GM19324 (cell line): Measurements from ENCODE around the gene GREB1.

Experiments used
- ATAC-seq: cut with Tn5 transposase; IDR thresholded peaks from one replicate; pipeline ENCODE4 v1.9.1; 2021; ENCODE audit warnings: mild to moderate bottlenecking, moderate library complexity; ENCODE audit not compliant: unreplicated experiment, low FRiP score

GREB1 gene

GRCh38 chr2:11509657-11510360 lies 24.0 kb upstream of the GREB1 start:
- no peak for ATAC-seq

- ATAC-seq = no peak
These were observed 21.4 kb upstream of the GREB1 start for GRCh38 chr2:11512431-11512830.

GRCh38 chr2:11513319-11513718 lies 20.5 kb upstream of the GREB1 start:
- no peak for ATAC-seq

GRCh38 chr2:11514081-11514730 lies 19.6 kb upstream of the GREB1 start:
- ATAC-seq = no peak

GRCh38 chr2:11514904-11515303 lies 18.9 kb upstream of the GREB1 start:
- ATAC-seq = no peak

GRCh38 chr2:11515490-11515981 lies 18.3 kb upstream of the GREB1 start:
- no peak for ATAC-seq

DNA sequence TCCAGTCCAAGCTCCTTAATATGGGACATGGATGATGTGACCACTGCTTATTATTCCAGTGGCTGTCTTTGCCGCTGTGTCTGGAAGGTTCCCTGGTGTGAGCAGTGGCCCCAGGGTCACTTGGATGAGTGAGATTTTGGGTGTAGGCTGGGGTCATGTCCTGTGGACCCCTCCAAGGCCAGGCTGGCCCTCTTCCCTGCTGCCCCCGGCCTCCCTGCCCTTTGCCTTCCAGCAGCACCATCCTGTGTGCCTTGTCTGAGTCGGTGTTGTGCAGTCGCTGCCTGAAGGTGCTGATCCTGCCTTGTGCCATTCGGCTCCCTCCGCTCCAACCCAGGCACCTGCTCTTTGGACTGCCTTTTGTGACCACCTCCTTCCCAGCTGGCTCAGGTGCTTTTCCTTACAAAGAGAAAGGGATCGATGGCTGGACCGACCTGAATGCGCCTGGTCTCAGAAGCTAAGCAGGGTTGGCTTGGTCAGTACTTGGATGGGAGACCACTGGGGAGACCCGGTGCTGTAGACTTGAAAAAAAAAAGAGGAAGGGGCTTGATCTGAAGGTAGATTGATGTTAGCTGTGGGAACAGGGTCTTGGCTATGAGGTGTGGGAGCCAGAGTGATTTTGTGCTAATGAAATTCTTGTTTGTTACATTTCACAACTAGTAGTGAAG lies 16.7 kb upstream of the GREB1 start:
- ATAC-seq = no peak

DNA sequence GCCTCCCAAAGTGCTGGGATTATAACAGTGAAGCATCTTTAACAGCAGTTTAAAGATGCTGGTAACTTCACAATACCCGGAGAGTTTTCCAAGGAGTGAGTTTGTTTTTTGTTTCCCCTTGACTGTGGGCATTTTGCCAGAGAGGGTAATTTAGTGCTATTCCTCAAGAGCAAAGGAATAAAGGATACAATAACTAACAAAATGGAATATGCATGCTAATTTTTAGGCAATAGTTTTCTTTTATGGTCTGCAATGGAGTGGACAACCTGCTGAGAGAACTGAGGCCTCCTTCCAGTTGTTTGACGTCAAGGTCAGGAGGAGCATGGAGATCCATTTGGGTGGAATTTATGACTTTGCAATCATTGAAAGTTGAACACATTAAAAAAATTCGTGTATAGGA lies 15.9 kb upstream of the GREB1 start:
- no peak for ATAC-seq

- no peak for ATAC-seq
These were observed 13.7 kb upstream of the GREB1 start for GRCh38 chr2:11520092-11520693.

DNA sequence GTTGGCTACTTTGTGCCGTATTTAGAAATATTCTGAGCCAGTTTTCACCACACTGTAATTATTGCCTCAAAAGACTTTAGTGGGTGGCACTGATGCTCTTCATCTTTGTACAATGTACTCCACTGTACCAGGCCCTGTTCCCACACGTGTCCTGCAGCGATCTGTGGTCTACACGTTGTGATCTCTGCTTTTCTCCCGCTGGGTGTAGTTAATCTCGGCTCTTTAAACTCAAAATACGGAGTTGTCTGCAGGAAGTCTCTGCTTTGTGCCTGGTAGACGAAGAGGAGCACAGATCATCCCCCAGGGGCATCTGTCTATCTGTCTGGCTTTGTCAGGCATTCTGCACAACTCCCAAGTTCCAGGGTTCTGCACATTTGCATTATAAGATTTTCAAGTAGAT lies 12.1 kb upstream of the GREB1 start:
- no peak for ATAC-seq

DNA sequence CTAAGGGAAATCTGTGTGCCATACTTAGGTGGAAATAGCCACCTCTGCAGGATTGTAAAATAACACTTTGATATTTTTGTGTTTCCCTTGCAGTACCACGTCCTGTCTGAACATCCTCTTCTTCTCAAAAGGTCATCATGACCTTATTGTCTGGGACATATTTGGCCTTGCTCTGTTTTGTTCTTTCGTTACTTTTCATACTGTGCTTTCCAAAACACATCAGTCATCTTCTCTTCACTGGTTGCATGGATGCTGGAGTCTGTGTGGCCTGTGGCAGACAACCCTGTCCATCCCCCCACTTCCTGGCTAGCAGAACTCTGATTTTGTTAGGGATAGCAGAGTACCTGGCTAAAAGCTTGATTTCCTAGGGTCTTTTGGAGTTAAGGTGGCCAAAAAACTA lies 9.4 kb upstream of the GREB1 start:
- no peak for ATAC-seq

DNA sequence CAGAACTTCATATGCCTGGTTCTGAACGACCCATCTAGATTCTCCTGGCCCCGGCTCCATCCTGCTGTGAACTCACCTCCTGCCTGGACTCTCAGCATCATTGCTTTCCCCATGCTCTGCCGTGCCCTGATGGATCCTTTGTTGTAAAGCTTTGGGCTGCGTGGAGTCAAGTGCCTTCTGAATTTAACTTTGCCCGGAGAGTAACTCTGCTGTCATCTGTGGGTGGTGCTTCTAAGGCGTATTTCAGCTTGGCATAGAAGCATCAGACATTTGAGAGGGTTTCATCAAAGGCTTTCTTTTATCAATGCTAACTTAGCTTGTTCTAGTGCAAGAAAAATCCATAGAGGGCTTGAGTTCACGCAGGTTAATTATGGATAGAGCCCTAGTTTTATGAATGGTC lies 8.1 kb upstream of the GREB1 start:
- no peak for ATAC-seq

DNA sequence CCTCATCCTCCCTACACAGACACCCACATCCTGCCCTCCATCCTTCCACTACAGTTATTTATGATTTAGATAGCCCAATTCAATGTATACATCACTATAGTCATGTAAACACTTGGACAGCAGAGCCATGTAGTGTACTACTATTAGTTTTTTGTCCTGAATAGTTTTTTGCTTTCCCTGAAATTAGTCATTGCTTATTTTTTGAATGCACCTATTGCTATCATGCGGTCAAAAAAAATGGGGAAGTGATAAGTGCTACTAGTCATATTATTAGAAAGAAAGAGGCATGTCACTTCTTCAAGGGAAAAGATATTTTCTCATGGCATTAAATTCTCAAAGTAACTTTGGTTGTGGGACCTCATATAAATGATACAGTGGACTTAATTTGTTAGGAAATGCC lies 6.8 kb upstream of the GREB1 start:
- ATAC-seq = no peak

GRCh38 chr2:11528228-11528627 lies 5.6 kb upstream of the GREB1 start:
- ATAC-seq = no peak

- ATAC-seq = no peak
These were observed 2.9 kb upstream of the GREB1 start for GRCh38 chr2:11530864-11531465.

GRCh38 chr2:11532416-11533055 lies 1.3 kb upstream of the GREB1 start:
- ATAC-seq = no peak

DNA sequence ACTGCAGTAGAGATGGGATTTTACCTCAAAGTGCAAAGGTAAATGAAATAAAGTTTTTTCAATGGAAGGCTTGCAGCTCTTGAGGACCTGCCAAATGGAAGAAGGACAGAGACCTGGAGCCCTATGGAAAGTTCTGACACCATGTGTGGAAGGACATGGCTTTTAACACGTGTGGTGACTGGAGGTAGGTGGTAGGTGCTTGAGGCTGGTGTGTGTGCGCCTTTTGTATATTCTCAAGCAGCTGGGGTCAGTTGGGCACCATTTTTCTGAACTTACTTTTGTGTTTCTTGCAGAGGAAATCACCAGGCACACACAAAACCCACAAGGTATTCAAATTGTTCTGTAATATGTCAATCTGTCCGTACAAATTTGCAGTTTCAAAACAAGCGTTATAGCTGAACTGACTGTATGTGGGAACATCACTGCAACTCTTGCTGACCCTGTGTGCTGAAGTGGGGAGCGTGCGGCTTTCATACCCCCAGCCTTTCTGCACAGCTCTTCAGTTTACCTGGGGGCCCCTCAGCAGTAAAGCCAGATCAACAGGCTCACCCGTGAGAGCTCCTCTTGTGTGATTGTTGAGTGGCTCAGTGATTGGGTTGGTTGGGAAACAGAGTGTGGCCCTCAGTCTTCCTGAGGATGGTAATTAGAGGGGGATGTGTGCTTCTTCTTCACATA lies 363 bp downstream of the GREB1 start:
- ATAC-seq = no peak

DNA sequence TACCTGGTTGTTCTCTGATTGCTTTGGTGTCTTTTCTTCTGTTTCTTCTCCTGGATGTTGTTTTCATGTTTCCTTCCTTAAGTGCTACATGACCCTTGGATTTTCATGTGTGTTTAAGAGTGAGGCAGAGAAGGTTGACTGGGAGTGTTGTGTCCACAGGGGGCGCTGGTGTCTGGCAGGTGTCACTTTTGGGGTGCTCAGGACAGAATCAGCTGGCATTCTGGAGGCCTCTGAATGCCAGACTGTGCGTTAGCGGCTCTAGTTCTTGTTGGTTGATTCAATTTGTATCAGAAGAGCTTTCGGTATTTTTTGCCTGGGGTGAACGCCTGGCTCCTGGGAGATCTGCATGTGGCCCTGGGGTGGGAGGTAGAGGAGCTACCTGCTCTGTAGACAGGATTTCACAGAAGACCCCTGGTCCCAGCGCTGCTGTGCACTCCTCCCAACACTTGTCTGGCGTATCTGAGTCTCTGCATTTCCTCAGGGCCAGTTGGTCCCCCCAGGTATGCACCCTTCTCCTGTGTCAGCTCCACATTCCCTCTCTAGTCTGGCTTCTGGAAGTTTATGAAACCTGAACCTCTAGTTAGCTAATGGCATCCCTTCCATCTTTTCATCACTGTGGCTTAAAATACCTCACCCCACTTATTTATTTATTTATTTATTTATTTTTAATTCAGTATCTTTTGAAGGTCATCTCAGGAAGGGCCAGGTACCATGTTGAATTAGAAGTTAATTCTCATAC lies 1.1 kb downstream of the GREB1 start:
- no peak for ATAC-seq

GRCh38 chr2:11535899-11536344 lies 2.1 kb downstream of the GREB1 start:
- ATAC-seq = no peak
